Lower leg skin (tissue), 4 donors: ENCODE measurements around the gene RPTOR. TPM values are rescaled to one million over a fixed set of nuclear protein-coding genes. Genes with fewer than 3 reads are reported as not detected.

ENCODE experiments used
- DNase-seq, 2 donors: peaks; one replicate each; pipeline ENCODE4 v3.0.0-alpha.2; 2019; ENCODE audit warnings: low spot score in 2 of 2
- H3K4me3 ChIP-seq: fragments of 200-600 bp; sonication (generic); 2 replicates; pipeline ENCODE4 v1.5.1; 2017; ENCODE audit warnings: mild to moderate bottlenecking, low read depth; ENCODE audit not compliant: poor library complexity, severe bottlenecking
- CTCF ChIP-seq, 3 donors: fragments of 450-650 bp; IDR thresholded peaks; one replicate each; pipeline ENCODE4 v1.5.1; 2016; ENCODE audit warnings: antibody characterized with exemption in 3 of 3, mild to moderate bottlenecking in 3 of 3, moderate library complexity in 2 of 3
- POLR2A ChIP-seq, 2 donors: fragments of 450-650 bp; IDR thresholded peaks; one replicate each; pipeline ENCODE4 v1.6.1; 2016 to 2017; ENCODE audit warnings: antibody characterized with exemption in 2 of 2, mild to moderate bottlenecking in 1 of 2, moderate library complexity in 1 of 2
- WGBS, 2 donors: methylation state at CpG; one replicate each; pipeline ENCODE4 v1.1.5; 2018; 5-methylcytosine and 5-hydroxymethylcytosine counted together
- intact Hi-C: fragments of 100-400 bp; cut with DNase I; formaldehyde crosslinking; loops from one replicate; pipeline ENCODE4 v1.15.0; 2023; ENCODE audit warnings: low total_unique reads
- total RNA-seq, 4 donors: library from RNA; depleted of rRNA; stranded (reverse); fragments of >200 nt; gene quantifications; one replicate each; pipeline ENCODE4 v1.1.0, GENCODE V29; 2016

The RPTOR gene
- total RNA-seq, 4 donors from 2014 or later = 30.7 to 68.2 (median 39.8) TPM

GRCh38 chr17:80838311-80839025 is 293.8 kb downstream of the RPTOR start:
- 84 to 90% methylated on average over 30 of the region's 30 CpGs for WGBS, 2 donors
- intact Hi-C loops = no loop called here
- TF ChIP-seq CTCF (IDR thresholded peaks at IDR 0.05) (no peak), POLR2A (IDR thresholded peaks at IDR 0.05) (no peak)

DNA sequence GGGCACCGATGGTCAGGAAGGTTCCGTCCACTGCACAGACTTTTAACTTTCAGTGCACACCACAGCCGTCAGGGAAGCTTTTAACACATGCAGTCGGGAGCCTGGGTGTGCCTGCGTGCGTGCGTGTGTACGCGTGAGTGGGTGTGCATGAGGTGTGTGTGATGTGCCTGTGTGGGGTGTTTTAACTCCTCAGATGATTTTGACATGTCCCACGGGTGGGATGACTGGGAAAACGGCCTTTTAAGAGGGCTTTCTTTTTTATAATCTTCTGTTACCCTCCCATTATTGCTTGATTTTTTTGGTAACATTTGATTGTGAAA is 294.3 kb downstream of the RPTOR start:
- TF ChIP-seq CTCF (IDR thresholded peaks at IDR 0.05) (no peak), POLR2A (IDR thresholded peaks at IDR 0.05) (no peak)
- 84 to 92% methylated on average over 11 of the region's 11 CpGs for whole genome bisulfite sequencing, 2 donors
- no peak overlapping the region for H3K4me3 ChIP-seq
- DNase-seq = no peak
- intact Hi-C loops = no loop called here

More at GRCh38 chr17:80838311-80839025, 293.8 kb downstream of the RPTOR start:
- no peak overlapping the region for H3K4me3 ChIP-seq
- no peak for DNase-seq

DNA sequence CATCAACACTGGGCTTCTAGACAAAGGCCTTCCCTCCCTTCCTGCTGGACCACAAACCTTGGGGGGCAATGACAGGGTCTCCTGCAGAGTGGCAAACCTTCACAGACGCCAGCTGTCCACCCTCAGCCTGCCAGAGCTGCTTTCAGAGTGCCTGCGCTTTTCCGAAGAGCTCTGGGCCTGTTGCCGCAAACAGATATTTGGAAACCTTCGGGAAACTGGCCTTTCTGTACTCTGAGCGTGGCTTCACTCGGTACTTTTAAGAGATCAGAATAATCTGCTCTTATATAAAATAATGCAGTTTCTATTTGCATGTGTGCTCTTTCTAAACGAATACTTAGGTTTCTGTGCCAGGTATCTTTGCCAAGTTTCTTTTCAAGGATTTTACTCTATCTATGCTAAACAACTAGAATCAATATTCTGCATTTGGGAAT is 294.9 kb downstream of the RPTOR start:
- intact Hi-C loops = no loop called here
- no peak for TF ChIP-seq CTCF (IDR thresholded peaks at IDR 0.05)
- no peak for TF ChIP-seq POLR2A (IDR thresholded peaks at IDR 0.05)
- no peak overlapping the region for H3K4me3 ChIP-seq
- DNase-seq = no peak
- WGBS, 2 donors = 85 to 87% methylated on average over 8 of the region's 8 CpGs

DNA sequence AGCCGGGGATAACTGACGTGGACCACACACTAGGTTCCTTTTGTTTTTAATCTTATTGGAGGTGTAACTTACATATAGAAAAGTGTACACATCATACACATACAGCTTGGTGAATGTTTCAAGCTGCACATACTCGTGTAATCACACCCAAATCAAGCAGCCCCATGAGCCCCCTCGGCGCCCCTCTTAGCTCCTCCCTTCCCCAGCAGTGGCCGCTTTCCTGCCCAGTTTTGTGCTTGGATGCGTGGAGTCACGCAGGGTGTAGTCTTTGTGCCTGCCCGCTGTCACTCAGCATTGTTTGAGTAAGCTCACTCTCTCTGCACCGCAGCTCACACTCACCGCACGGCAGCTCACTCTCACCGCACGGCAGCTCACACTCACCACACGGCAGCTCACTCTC is 295.3 kb downstream of the RPTOR start:
- intact Hi-C loops = no loop called here
- 90 to 95% methylated on average over 15 of the region's 15 CpGs for WGBS, 2 donors
- no peak for DNase-seq
- no peak for TF ChIP-seq CTCF (IDR thresholded peaks at IDR 0.05)
- no peak overlapping the region for H3K4me3 ChIP-seq

- no peak for DNase-seq
- TF ChIP-seq POLR2A (IDR thresholded peaks at IDR 0.05) = no peak
- TF ChIP-seq CTCF (IDR thresholded peaks at IDR 0.05) = no peak
- intact Hi-C loops = no loop called here
- WGBS, 2 donors = 82 to 84% methylated on average over 15 of the region's 15 CpGs
- H3K4me3 ChIP-seq = no peak overlapping the region
These were observed 297.9 kb downstream of the RPTOR start for GRCh38 chr17:80842456-80843013.

DNA sequence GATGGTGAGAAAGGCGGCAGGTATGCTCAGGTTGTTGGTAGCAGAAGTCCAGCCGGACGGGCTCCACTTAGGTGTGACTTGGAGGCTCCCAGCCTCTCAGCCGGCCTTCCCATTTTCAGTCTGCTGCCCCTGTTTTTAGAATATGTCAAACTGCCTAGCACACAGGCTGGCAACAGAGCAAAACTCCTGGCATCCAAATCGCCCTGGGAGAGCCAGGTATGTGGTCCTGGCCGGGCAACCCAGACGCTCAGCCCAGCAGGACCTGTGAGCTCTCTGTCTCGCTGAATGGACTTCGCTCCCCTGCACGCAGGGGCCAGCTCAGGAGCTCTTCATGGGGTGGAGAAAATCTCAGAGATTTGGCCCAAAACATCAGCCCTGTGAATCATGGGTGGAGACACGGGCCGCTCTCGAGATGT is 299.1 kb downstream of the RPTOR start:
- 87 to 91% methylated on average over 13 of the region's 13 CpGs for WGBS, 2 donors
- intact Hi-C loops = no loop called here
- H3K4me3 ChIP-seq = no peak overlapping the region
- DNase-seq = peak in 1 of 2 donors; percentile 70
- no peak for TF ChIP-seq CTCF (IDR thresholded peaks at IDR 0.05)
- no peak for TF ChIP-seq POLR2A (IDR thresholded peaks at IDR 0.05)
